ENCODE measurements around the gene ALK. TPM values are rescaled to one million over a fixed set of nuclear protein-coding genes. Genes with fewer than 3 reads are reported as not detected.

Gene ALK
- total RNA-seq, 1 experiment from 2014 or later = not detected

GRCh38 chr2:29589440-29590103 lies 331.8 kb downstream of the ALK start:
- Mint-ChIP-seq H3K9me3 (no peaks in the 10 kb centered on the region), H3K4me1 (peaks cover 0 to 7% of the 10 kb centered on the region in 2 experiments; a peak in 2 of 4 replicates), H3K36me3 (ENCODE audit: insufficient read depth in 1 of 3, low read depth in 3 of 3) (no peaks in the 10 kb centered on the region), H3K27ac (no peak overlapping the region; a peak in 1 of 7 replicates), H3K4me3 (no peak overlapping the region), H3K27me3 (ENCODE audit: low read depth) (no peaks in the 10 kb centered on the region; the same call in 1 of the 2 replicates)
- H4K5ac ChIP-seq (ENCODE audit: insufficient read length, low read depth, low read length) = no peak overlapping the region
- no peak overlapping the region for H2AFZ ChIP-seq (ENCODE audit: low read length)
- no peak overlapping the region for H3K4ac ChIP-seq (ENCODE audit: low read depth, low read length)
- no peak overlapping the region for H2BK120ac ChIP-seq (ENCODE audit: low read depth, low read length, poor library complexity, severe bottlenecking)
- no peak for TF ChIP-seq CTCF (conservative IDR thresholded peaks at IDR 0.05)
- H4K91ac ChIP-seq (ENCODE audit: insufficient read length, low read depth, low read length) = no peak overlapping the region
- no peaks in the 10 kb centered on the region for H3K79me1 ChIP-seq (ENCODE audit: insufficient read depth, low read depth, low read length, poor library complexity, severe bottlenecking)
- no peaks in the 10 kb centered on the region for H3K27me3 ChIP-seq (ENCODE audit: insufficient read depth, low read length)
- H3K9ac ChIP-seq (ENCODE audit: extremely low read depth, insufficient read length, low read length) = no peak overlapping the region
- H4K8ac ChIP-seq (replicated peaks; ENCODE audit: insufficient read length, low read depth, low read length) = no peak overlapping the region
- no peak overlapping the region for H2BK20ac ChIP-seq (ENCODE audit: low read depth, low read length, poor library complexity, severe bottlenecking)
- no peak for DNase-seq
- H3K4me2 ChIP-seq (ENCODE audit: insufficient read depth, insufficient read length, low read length) = no peak overlapping the region
- no peak overlapping the region for H2BK5ac ChIP-seq (ENCODE audit: insufficient read length, low read length)
- no peak overlapping the region for H3K14ac ChIP-seq (ENCODE audit: insufficient read depth, low read length)
- no peak overlapping the region for H3K27ac ChIP-seq (ENCODE audit: insufficient read length, low read depth, low read length)
- WGBS (ENCODE audit: extremely low coverage, insufficient read length, low lambda C conversion rate) = no CpG with 5 or more reads among the region's 5 CpGs
- H3K56ac ChIP-seq (ENCODE audit: insufficient read length, low read depth, low read length) = no peak overlapping the region
- no peaks in the 10 kb centered on the region for H3K79me2 ChIP-seq (ENCODE audit: insufficient read depth, low read length)
- H3T11ph ChIP-seq (ENCODE audit: low read length) = no peak overlapping the region
- H2BK15ac ChIP-seq (ENCODE audit: low read depth, low read length) = no peak overlapping the region
- no peak overlapping the region for H2BK12ac ChIP-seq (ENCODE audit: insufficient read length, low read depth, low read length)
- H2AK5ac ChIP-seq (ENCODE audit: insufficient read length, low read length) = no peak overlapping the region
- no peak overlapping the region for H3K18ac ChIP-seq (ENCODE audit: insufficient read length, low read depth, low read length)
- H3K23me2 ChIP-seq (ENCODE audit: insufficient read length, low read depth, low read length, poor library complexity, severe bottlenecking) = no peaks in the 10 kb centered on the region
- H3K4me1 ChIP-seq (ENCODE audit: insufficient read depth, low read length) = no peaks in the 10 kb centered on the region; the same call in 1 of the 2 replicates
- H3K9me3 ChIP-seq (ENCODE audit: control insufficient read depth, low read depth, low read length) = no peaks in the 10 kb centered on the region
- no peaks in the 10 kb centered on the region for H4K20me1 ChIP-seq (ENCODE audit: control insufficient read depth, insufficient read depth, insufficient read length)
- H3K23ac ChIP-seq (ENCODE audit: insufficient read length, low read depth, low read length) = no peak overlapping the region
